HAP-1 (cell line): Measurements from ENCODE around the gene DLG2.
A peak's percentile ranks its signal among the peaks of the same experiment; 100 is the strongest.

Experiments used
- DNase-seq, 2 experiments: peaks; one replicate each; pipeline ENCODE4 v3.0.0-alpha.2; 2016 to 2020; ENCODE audit warnings: low spot score in 2 of 2
- H3K27me3 ChIP-seq: fragments of 250-450 bp; sonication (Bioruptor Pico); 2 replicates; pipeline ENCODE4 v1.5.1; 2020; ENCODE audit warnings: low read depth, mild to moderate bottlenecking, moderate library complexity
- H3K36me3 ChIP-seq: fragments of 250-450 bp; sonication (Bioruptor Pico); replicated peaks from 2 replicates; pipeline ENCODE4 v1.5.1; 2020; ENCODE audit warnings: mild to moderate bottlenecking
- H3K4me1 ChIP-seq: fragments of 250-450 bp; sonication (Bioruptor Pico); 2 replicates; pipeline ENCODE4 v1.5.1; 2020; ENCODE audit warnings: mild to moderate bottlenecking
- H3K4me3 ChIP-seq: fragments of 250-450 bp; sonication (Bioruptor Pico); 2 replicates; pipeline ENCODE4 v1.5.1; 2020; ENCODE audit warnings: mild to moderate bottlenecking, moderate library complexity
- H3K9me3 ChIP-seq: fragments of 250-450 bp; sonication (Bioruptor Pico); 2 replicates; pipeline ENCODE4 v1.5.1; 2020; ENCODE audit warnings: mild to moderate bottlenecking, moderate library complexity
- in situ Hi-C: fragments of 300-500 bp; cut with MboI; formaldehyde crosslinking; loops from 3 replicates; pipeline ENCODE4 v1.14.3; 2020; ENCODE audit warnings: low sequenced_read_pairs, inconsistent platforms, mixed read lengths

DLG2 gene

GRCh38 chr11:84902445-84902844 is 724.7 kb downstream of the DLG2 start:
- Histone ChIP-seq H3K4me3 (no peak overlapping the region), H3K27me3 (no peaks in the 10 kb centered on the region), H3K36me3 (no peaks in the 10 kb centered on the region), H3K4me1 (peaks cover 21% of the 10 kb centered on the region), H3K9me3 (no peaks in the 10 kb centered on the region)
- DNase-seq: peak in 1 of 2 experiments; percentile 12
- in situ Hi-C loops: no loop called here

- Histone ChIP-seq H3K9me3 (no peaks in the 10 kb centered on the region), H3K4me3 (no peak overlapping the region), H3K36me3 (no peaks in the 10 kb centered on the region), H3K4me1 (peaks cover 21% of the 10 kb centered on the region), H3K27me3 (no peaks in the 10 kb centered on the region)
- peak in 1 of 2 experiments; percentile 27 for DNase-seq
- in situ Hi-C loops: no loop called here
Observed at GRCh38 chr11:84901991-84902390, 725.2 kb downstream of the DLG2 start.

GRCh38 chr11:84899740-84900139 is 727.4 kb downstream of the DLG2 start:
- Histone ChIP-seq H3K9me3 (no peaks in the 10 kb centered on the region), H3K4me3 (no peak overlapping the region), H3K4me1 (peaks cover 17% of the 10 kb centered on the region), H3K27me3 (no peaks in the 10 kb centered on the region), H3K36me3 (no peaks in the 10 kb centered on the region)
- DNase-seq: peak; percentile 17 to 41
- in situ Hi-C loops: no loop called here

- Histone ChIP-seq H3K36me3 (no peaks in the 10 kb centered on the region), H3K27me3 (no peaks in the 10 kb centered on the region), H3K9me3 (no peaks in the 10 kb centered on the region), H3K4me3 (no peak overlapping the region), H3K4me1 (peaks cover 17% of the 10 kb centered on the region)
- no peak for DNase-seq
- in situ Hi-C loops: no loop called here
Observed at GRCh38 chr11:84899134-84899533, 728.0 kb downstream of the DLG2 start.

- no peaks in the 10 kb centered on the region for H3K9me3 ChIP-seq
- H3K36me3 ChIP-seq: no peaks in the 10 kb centered on the region
- no peak for DNase-seq
- H3K27me3 ChIP-seq: no peaks in the 10 kb centered on the region
- in situ Hi-C loops: no loop called here
- no peaks in the 10 kb centered on the region for H3K4me1 ChIP-seq
- H3K4me3 ChIP-seq: no peak overlapping the region
Observed at GRCh38 chr11:84894666-84895065, 732.5 kb downstream of the DLG2 start.

GRCh38 chr11:84890676-84891075 is 736.5 kb downstream of the DLG2 start:
- no peaks in the 10 kb centered on the region for H3K27me3 ChIP-seq
- peak; percentile 18 for DNase-seq
- no peaks in the 10 kb centered on the region for H3K36me3 ChIP-seq
- in situ Hi-C loops: no loop called here
- no peaks in the 10 kb centered on the region; the same call in 1 of the 2 replicates for H3K4me1 ChIP-seq
- H3K9me3 ChIP-seq: no peaks in the 10 kb centered on the region
- H3K4me3 ChIP-seq: no peak overlapping the region

GRCh38 chr11:84889556-84889955 is 737.6 kb downstream of the DLG2 start:
- no peaks in the 10 kb centered on the region; the same call in 1 of the 2 replicates for H3K4me1 ChIP-seq
- H3K27me3 ChIP-seq: no peaks in the 10 kb centered on the region
- in situ Hi-C loops: no loop called here
- no peaks in the 10 kb centered on the region for H3K36me3 ChIP-seq
- H3K9me3 ChIP-seq: no peaks in the 10 kb centered on the region
- H3K4me3 ChIP-seq: no peak overlapping the region
- no peak for DNase-seq

GRCh38 chr11:84887055-84887629 is 740.0 kb downstream of the DLG2 start:
- H3K36me3 ChIP-seq: no peaks in the 10 kb centered on the region
- H3K27me3 ChIP-seq: no peaks in the 10 kb centered on the region
- no peak for DNase-seq
- in situ Hi-C loops: no loop called here
- no peaks in the 10 kb centered on the region for H3K9me3 ChIP-seq
- H3K4me3 ChIP-seq: no peak overlapping the region
- peaks cover 3% of the 10 kb centered on the region for H3K4me1 ChIP-seq

GRCh38 chr11:84886344-84886743 is 740.8 kb downstream of the DLG2 start:
- no peaks in the 10 kb centered on the region for H3K9me3 ChIP-seq
- no peak for DNase-seq
- no peak overlapping the region for H3K4me3 ChIP-seq
- no peaks in the 10 kb centered on the region for H3K36me3 ChIP-seq
- in situ Hi-C loops: no loop called here
- H3K4me1 ChIP-seq: peaks cover 3% of the 10 kb centered on the region
- H3K27me3 ChIP-seq: no peaks in the 10 kb centered on the region

GRCh38 chr11:84884836-84885235 is 742.3 kb downstream of the DLG2 start:
- H3K27me3 ChIP-seq: no peaks in the 10 kb centered on the region
- H3K4me1 ChIP-seq: peaks cover 3% of the 10 kb centered on the region
- in situ Hi-C loops: no loop called here
- H3K36me3 ChIP-seq: no peaks in the 10 kb centered on the region
- H3K9me3 ChIP-seq: no peaks in the 10 kb centered on the region
- H3K4me3 ChIP-seq: no peak overlapping the region
- no peak for DNase-seq

GRCh38 chr11:84882056-84882455 is 745.1 kb downstream of the DLG2 start:
- Histone ChIP-seq H3K9me3 (no peaks in the 10 kb centered on the region), H3K4me3 (no peak overlapping the region), H3K27me3 (no peaks in the 10 kb centered on the region), H3K36me3 (no peaks in the 10 kb centered on the region), H3K4me1 (peaks cover 3% of the 10 kb centered on the region)
- no peak for DNase-seq
- in situ Hi-C loops: no loop called here

GRCh38 chr11:84871116-84871515 is 756.0 kb downstream of the DLG2 start:
- no peak overlapping the region for H3K4me3 ChIP-seq
- in situ Hi-C loops: no loop called here
- no peaks in the 10 kb centered on the region for H3K4me1 ChIP-seq
- no peaks in the 10 kb centered on the region for H3K36me3 ChIP-seq
- H3K9me3 ChIP-seq: no peaks in the 10 kb centered on the region
- no peak for DNase-seq
- H3K27me3 ChIP-seq: no peaks in the 10 kb centered on the region

- H3K9me3 ChIP-seq: no peaks in the 10 kb centered on the region
- no peaks in the 10 kb centered on the region for H3K27me3 ChIP-seq
- no peak overlapping the region for H3K4me3 ChIP-seq
- no peak for DNase-seq
- H3K4me1 ChIP-seq: no peaks in the 10 kb centered on the region; the same call in 1 of the 2 replicates
- H3K36me3 ChIP-seq: no peaks in the 10 kb centered on the region
- in situ Hi-C loops: no loop called here
Observed at GRCh38 chr11:84870486-84870885, 756.7 kb downstream of the DLG2 start.

- in situ Hi-C loops: no loop called here
Observed at GRCh38 chr11:84866922-84867321, 760.2 kb downstream of the DLG2 start.

More at GRCh38 chr11:84866922-84867321, 760.2 kb downstream of the DLG2 start:
- H3K4me1 ChIP-seq: peaks cover 2% of the 10 kb centered on the region; the same call in 1 of the 2 replicates
- no peaks in the 10 kb centered on the region for H3K9me3 ChIP-seq
- no peak overlapping the region for H3K4me3 ChIP-seq
- no peaks in the 10 kb centered on the region for H3K36me3 ChIP-seq
- DNase-seq: no peak
- no peaks in the 10 kb centered on the region for H3K27me3 ChIP-seq
